ENCODE measurements around the gene EYA4.
A peak's percentile ranks its signal among the peaks of the same experiment; 100 is the strongest.

Gene EYA4

GRCh38 chr6:133236932-133237331, 4.2 kb upstream of the EYA4 start:
- Mint-ChIP-seq H3K4me3 (no peak overlapping the region), H3K27me3 (ENCODE audit: low read depth, poor library complexity) (peaks cover 22% of the 10 kb centered on the region), H3K9me3 (peaks cover 14% of the 10 kb centered on the region), H3K36me3 (ENCODE audit: low read depth) (no peaks in the 10 kb centered on the region), H3K27ac (no peak overlapping the region), H3K4me1 (peaks cover 12% of the 10 kb centered on the region)
- TF ChIP-seq CTCF (IDR thresholded peaks at IDR 0.05) = no peak
- DNase-seq = no peak

DNA sequence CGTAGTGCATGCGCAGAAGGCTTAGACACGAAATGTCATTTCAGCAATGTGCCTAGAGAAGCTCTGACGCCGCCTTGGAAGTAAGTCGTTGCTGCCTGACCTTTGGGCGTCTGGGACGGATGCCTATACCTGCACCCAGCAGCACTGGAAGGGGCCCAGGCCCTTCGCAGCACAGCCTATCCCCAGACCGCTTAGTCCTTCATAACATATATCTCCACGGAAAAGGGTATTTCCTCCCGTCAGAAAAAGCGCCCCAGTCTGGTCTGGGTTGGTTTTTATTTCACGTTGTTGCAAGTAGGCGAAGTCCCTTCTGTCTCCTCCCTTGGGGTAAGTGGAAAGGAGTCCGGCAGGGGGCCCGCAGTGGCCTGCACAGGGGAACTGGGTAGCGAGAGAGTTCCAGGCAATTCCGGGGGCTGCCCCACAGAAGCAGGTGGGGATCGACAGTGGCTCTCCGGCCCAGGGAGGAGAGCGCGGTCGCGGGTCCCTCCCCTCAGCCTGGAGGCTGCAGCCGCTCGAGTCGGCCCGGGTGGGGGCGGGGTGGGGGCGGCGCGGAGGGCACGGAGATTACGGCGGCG, 559 bp upstream of the EYA4 start:
- peaks cover 51% of the 10 kb centered on the region for H3K27me3 Mint-ChIP-seq (ENCODE audit: low read depth, poor library complexity)
- no peaks in the 10 kb centered on the region for H3K36me3 Mint-ChIP-seq (ENCODE audit: low read depth)
- H3K4me1 Mint-ChIP-seq = peaks cover 31% of the 10 kb centered on the region
- peak; percentile 15 for TF ChIP-seq CTCF (IDR thresholded peaks at IDR 0.05)
- H3K9me3 Mint-ChIP-seq = no peaks in the 10 kb centered on the region
- H3K27ac Mint-ChIP-seq = no peak overlapping the region
- H3K4me3 Mint-ChIP-seq = peak overlapping the region; percentile 88
- peak; percentile 58 for DNase-seq

DNA sequence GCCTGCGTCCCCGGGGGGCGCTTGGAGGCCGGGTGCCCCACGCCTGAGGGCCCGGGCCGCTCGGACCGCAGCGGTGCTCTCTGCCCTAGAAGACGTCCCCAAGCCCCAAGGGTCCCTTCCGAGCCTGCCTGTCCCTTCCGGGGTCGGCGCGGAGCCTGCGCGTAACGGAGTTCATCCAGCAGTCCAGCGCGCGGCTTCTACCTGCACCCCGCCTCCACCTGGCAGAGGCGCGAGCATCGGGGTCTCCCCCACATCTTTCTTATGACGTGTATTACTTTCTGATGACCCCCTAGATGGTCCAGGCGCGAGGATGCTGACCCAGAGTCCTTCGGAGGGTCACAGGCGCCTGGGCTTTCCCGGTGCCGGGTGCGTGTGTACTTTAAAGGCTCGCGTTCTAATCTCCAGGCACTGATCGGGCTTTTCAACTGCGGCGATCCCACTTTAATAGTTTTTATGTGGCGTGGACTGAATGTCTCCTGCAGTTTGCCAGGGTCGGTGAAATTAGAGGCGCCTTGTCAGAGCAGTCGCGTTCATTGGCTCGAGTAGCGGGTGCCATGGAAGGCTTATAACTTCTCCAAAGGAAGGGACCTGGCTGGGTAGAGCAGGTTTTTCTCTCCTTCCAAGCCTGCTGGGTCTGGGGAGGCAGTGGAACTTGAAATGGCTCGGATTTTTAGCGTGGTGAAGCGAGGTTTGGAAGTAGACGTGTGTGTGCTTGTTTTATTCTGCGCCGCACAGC, 912 bp downstream of the EYA4 start:
- Mint-ChIP-seq H3K4me3 (peak overlapping the region; percentile 88), H3K27ac (peak overlapping the region; percentile 19), H3K36me3 (ENCODE audit: low read depth) (no peaks in the 10 kb centered on the region), H3K4me1 (peaks cover 36% of the 10 kb centered on the region), H3K9me3 (no peaks in the 10 kb centered on the region), H3K27me3 (ENCODE audit: low read depth, poor library complexity) (peaks cover 54% of the 10 kb centered on the region)
- DNase-seq = peak; percentile 56
- TF ChIP-seq CTCF (IDR thresholded peaks at IDR 0.05) = no peak

DNA sequence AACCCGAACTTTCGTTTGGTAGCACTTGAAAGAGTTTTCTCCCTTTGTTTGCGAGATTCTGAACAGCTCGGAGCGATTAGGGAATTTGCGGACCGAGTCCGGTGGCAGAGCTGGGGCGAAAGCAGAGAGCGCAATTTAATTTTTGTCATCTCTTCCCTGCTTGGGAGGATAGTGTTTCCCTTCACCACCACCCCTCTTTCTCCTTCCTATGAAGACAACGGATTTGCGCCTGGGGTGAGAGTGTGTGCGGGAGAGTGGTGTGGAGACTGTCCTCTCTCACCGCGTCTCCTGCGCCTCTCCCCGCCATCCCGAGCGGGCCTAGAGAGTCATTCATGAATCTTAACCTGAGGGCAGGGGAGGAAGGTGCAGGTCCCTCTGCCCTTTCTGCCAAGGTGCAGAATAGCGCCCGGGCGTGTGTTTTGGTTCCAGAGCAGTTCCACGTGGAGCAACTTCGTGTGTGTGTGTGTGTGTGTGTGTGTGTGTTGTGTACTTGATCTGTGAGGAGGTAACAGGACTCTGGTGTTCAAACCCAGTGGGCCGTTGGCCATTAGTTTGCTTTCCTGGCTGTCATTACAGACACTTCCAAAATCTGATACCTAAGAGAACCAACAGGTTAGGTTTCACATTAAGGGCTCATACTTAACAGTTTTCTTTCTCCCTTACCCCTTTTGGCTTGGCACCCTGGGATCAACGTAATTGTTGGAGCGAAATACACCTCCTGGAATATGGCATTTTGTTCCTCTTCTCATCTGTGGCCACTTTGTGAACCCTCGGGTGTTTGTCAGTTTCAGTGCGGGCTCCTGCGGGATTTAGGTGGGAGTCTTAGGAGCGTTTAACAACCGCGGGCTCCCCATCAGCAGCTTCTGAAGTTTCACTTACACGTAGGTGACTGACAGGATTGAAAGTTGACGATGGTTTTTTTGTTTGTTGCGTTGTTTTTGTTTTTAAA, 1.8 kb downstream of the EYA4 start:
- Mint-ChIP-seq H3K9me3 (no peaks in the 10 kb centered on the region), H3K4me1 (peaks cover 42% of the 10 kb centered on the region), H3K27me3 (ENCODE audit: low read depth, poor library complexity) (peaks cover 57% of the 10 kb centered on the region), H3K36me3 (ENCODE audit: low read depth) (no peaks in the 10 kb centered on the region), H3K4me3 (peak overlapping the region; percentile 88), H3K27ac (peak overlapping the region; percentile 19)
- TF ChIP-seq CTCF (IDR thresholded peaks at IDR 0.05) = no peak
- peak; percentile 43 for DNase-seq

GRCh38 chr6:133243723-133244305, 2.7 kb downstream of the EYA4 start:
- Mint-ChIP-seq H3K36me3 (ENCODE audit: low read depth) (no peaks in the 10 kb centered on the region), H3K4me1 (peaks cover 51% of the 10 kb centered on the region), H3K4me3 (peak overlapping the region; percentile 88), H3K9me3 (no peaks in the 10 kb centered on the region), H3K27me3 (ENCODE audit: low read depth, poor library complexity) (peaks cover 57% of the 10 kb centered on the region), H3K27ac (no peak overlapping the region)
- no peak for DNase-seq
- no peak for TF ChIP-seq CTCF (IDR thresholded peaks at IDR 0.05)

Data from nephron progenitor cell (in vitro differentiated cells).